HG02840 (cell line): ENCODE measurements around the gene IP6K2.

Experiments used
- ATAC-seq: cut with Tn5 transposase; IDR thresholded peaks from one replicate; pipeline ENCODE4 v1.9.1; 2021; ENCODE audit warnings: mild to moderate bottlenecking, moderate library complexity, moderate number of reproducible peaks; ENCODE audit not compliant: unreplicated experiment, low FRiP score

Gene IP6K2

DNA sequence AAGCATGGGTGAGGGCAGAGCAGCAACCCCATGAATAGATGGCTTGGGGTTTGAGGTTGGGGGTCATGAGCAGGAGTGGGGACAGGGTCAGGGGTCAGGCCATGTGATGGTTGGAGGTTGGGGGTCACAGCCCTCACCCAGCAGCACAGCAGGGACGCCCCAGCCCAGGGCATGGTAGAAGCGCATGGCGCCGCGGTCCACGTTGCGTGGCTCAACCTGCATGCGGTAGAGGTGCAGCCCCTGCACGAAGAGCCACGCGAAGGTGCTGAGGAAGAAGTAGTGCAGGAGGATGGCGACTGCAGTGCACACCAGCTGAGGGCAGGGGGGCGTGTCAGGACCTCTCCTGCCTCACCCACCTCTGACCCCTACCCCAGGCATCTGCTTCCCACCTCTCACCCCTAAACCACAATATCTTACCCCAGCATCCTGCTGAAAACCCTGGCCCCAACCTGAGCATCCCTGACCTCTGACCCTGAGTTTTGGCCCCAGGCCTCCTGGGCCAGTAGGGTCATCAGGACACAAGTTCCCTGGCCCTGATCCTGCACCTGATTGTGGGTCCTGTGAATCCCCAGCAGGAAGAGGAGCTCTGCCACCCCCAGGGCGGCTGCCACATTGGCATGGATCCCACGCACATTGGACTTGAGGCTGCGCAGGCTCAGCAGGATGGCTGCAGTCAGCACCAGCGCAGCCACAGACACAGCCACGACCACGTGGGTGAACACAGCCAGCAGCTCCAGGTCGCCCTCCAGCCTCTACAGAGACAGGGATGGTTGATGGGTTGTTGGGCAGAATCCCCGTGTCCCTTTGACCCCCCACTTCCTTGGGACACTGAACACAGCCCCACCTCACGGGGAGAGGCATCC lies 71.9 kb downstream of the IP6K2 start:
- ATAC-seq: no peak

GRCh38 chr3:48642605-48643004 lies 74.4 kb downstream of the IP6K2 start:
- no peak for ATAC-seq

DNA sequence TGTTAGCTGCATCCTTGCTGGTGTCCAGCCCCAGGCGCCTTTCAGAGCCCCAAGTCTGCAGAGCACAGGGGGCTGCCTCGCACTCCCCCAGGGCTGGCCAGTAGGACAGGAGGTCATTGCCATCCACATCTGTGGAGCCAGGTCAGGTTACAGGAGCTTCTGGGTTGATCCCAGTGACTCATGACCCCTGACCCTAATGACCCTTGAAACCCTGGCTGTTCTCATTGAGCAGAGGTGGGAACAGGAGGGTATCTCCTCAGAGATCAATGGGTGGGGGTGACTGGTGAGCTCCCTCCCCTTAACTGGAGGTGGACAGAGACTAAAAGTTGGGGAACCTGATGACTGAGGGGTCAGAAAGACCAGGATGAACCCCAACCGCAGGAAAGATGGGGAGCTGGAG lies 75.6 kb downstream of the IP6K2 start:
- no peak for ATAC-seq

GRCh38 chr3:48639944-48640606 lies 76.9 kb downstream of the IP6K2 start:
- ATAC-seq: no peak
